GM23338 (cell line): Measurements from ENCODE around the gene DYTN. TPM values are rescaled to one million over a fixed set of nuclear protein-coding genes. Genes with fewer than 3 reads are reported as not detected.

Experiments
- ATAC-seq: fragments of 200-7000 bp; cut with Tn5 transposase; 3 replicates; pipeline ENCODE4 v1.9.1; 2020
- DNase-seq: peaks from one replicate; pipeline ENCODE4 v3.0.0-alpha.2; 2015; ENCODE audit warnings: low spot score
- H2AFZ ChIP-seq: fragments of 200-600 bp; sonication (generic); 2 replicates; pipeline ENCODE4 v1.8.0; 2016; ENCODE audit warnings: antibody characterized with exemption, mild to moderate bottlenecking, moderate library complexity
- H3F3A ChIP-seq: fragments of 200-600 bp; sonication (generic); replicated peaks from 2 replicates; pipeline ENCODE4 v1.8.0; 2017; ENCODE audit warnings: antibody characterized with exemption, mixed run types, low read depth
- H3K27ac ChIP-seq: fragments of 200-600 bp; sonication (generic); 2 replicates; pipeline ENCODE4 v1.6.1; 2016; ENCODE audit warnings: low read depth
- H3K27me3 ChIP-seq: fragments of 200-600 bp; sonication (generic); 2 replicates; pipeline ENCODE4 v1.8.0; 2016; ENCODE audit warnings: mild to moderate bottlenecking, mixed run types, moderate library complexity; ENCODE audit not compliant: insufficient read depth
- H3K36me3 ChIP-seq: fragments of 200-600 bp; sonication (generic); 2 replicates; pipeline ENCODE4 v1.8.0; 2016; ENCODE audit warnings: mild to moderate bottlenecking; ENCODE audit not compliant: insufficient read depth
- H3K4me1 ChIP-seq: fragments of 200-600 bp; sonication (generic); 2 replicates; pipeline ENCODE4 v1.8.0; 2016; ENCODE audit warnings: mild to moderate bottlenecking, moderate library complexity; ENCODE audit not compliant: insufficient read depth
- H3K4me2 ChIP-seq: fragments of 200-600 bp; sonication (generic); 2 replicates; pipeline ENCODE4 v1.7.1; 2017; ENCODE audit warnings: mixed run types
- H3K4me3 ChIP-seq: fragments of 200-600 bp; sonication (generic); 2 replicates; pipeline ENCODE4 v1.6.1; 2016; ENCODE audit warnings: mixed run types
- H3K79me2 ChIP-seq: fragments of 200-600 bp; sonication (generic); replicated peaks from 2 replicates; pipeline ENCODE4 v1.8.0; 2017; ENCODE audit warnings: mild to moderate bottlenecking; ENCODE audit not compliant: insufficient read depth
- H3K9me2 ChIP-seq: fragments of 200-600 bp; sonication (generic); 2 replicates; pipeline ENCODE4 v1.8.0; 2017; ENCODE audit not compliant: insufficient read depth
- H4K20me1 ChIP-seq: fragments of 200-600 bp; sonication (generic); replicated peaks from 2 replicates; pipeline ENCODE4 v1.8.0; 2017; ENCODE audit warnings: mild to moderate bottlenecking; ENCODE audit not compliant: insufficient read depth
- H3K27ac Mint-ChIP-seq: 2 replicates; pipeline ENCODE4 v1.8.0; 2020; ENCODE audit warnings: inconsistent platforms, mild to moderate bottlenecking, moderate library complexity, mixed read lengths
- H3K27me3 Mint-ChIP-seq: 3 replicates; pipeline ENCODE4 v1.8.0; 2022; ENCODE audit warnings: low read depth, mild to moderate bottlenecking, moderate library complexity, mixed read lengths, inconsistent platforms; ENCODE audit not compliant: insufficient read depth, poor library complexity
- H3K36me3 Mint-ChIP-seq: 3 replicates; pipeline ENCODE4 v1.8.0; 2021; ENCODE audit warnings: low read depth, mild to moderate bottlenecking, inconsistent platforms, moderate library complexity, mixed read lengths
- H3K4me1 Mint-ChIP-seq: 3 replicates; pipeline ENCODE4 v1.8.0; 2020; ENCODE audit warnings: mild to moderate bottlenecking, inconsistent platforms, mixed read lengths
- H3K4me3 Mint-ChIP-seq: 3 replicates; pipeline ENCODE4 v1.8.0; 2021; ENCODE audit warnings: moderate library complexity, mild to moderate bottlenecking, inconsistent platforms, mixed read lengths
- H3K9me3 Mint-ChIP-seq: 3 replicates; pipeline ENCODE4 v1.8.0; 2020; ENCODE audit warnings: moderate library complexity, mild to moderate bottlenecking, inconsistent platforms, mixed read lengths
- CREB1 ChIP-seq: fragments of 250-450 bp; sonication (Bioruptor Pico); IDR thresholded peaks from 2 replicates; pipeline ENCODE4 v1.5.0; 2020; ENCODE audit warnings: low read depth, mild to moderate bottlenecking, moderate library complexity
- EZH2 ChIP-seq: fragments of 200-600 bp; sonication (generic); IDR thresholded peaks from one replicate; pipeline ENCODE4 v1.8.0; 2017; ENCODE audit warnings: antibody characterized with exemption, mild to moderate bottlenecking, low read depth; ENCODE audit not compliant: unreplicated experiment
- EZH2phosphoT487 ChIP-seq: fragments of 200-600 bp; sonication (generic); IDR thresholded peaks from one replicate; pipeline ENCODE4 v1.8.1; 2018; ENCODE audit warnings: antibody characterized with exemption; ENCODE audit not compliant: unreplicated experiment
- JUNB ChIP-seq: IDR thresholded peaks from one replicate; pipeline ENCODE4 v1.6.1; 2016; ENCODE audit warnings: antibody characterized with exemption; ENCODE audit not compliant: unreplicated experiment
- NANOG ChIP-seq: IDR thresholded peaks from 2 replicates; pipeline ENCODE4 v1.6.1; 2016; ENCODE audit warnings: antibody characterized with exemption, borderline replicate concordance
- POLR2AphosphoS5 ChIP-seq: IDR thresholded peaks from 2 replicates; pipeline ENCODE4 v1.6.1; 2016; ENCODE audit warnings: antibody characterized with exemption, low read depth
- STAT1 ChIP-seq: IDR thresholded peaks from one replicate; pipeline ENCODE4 v1.6.1; 2016; ENCODE audit warnings: antibody characterized with exemption; ENCODE audit not compliant: unreplicated experiment
- ZNF114 ChIP-seq: fragments of 250-450 bp; sonication (Bioruptor Pico); IDR thresholded peaks from 2 replicates; pipeline ENCODE4 v1.5.0; 2020; ENCODE audit warnings: mild to moderate bottlenecking, moderate library complexity
- ZNF331 ChIP-seq: fragments of 250-450 bp; sonication (Bioruptor Pico); IDR thresholded peaks from 2 replicates; pipeline ENCODE4 v1.5.0; 2020; ENCODE audit warnings: low read depth, mild to moderate bottlenecking, moderate library complexity
- ZNF462 ChIP-seq: fragments of 250-450 bp; sonication (Bioruptor Pico); IDR thresholded peaks from 2 replicates; pipeline ENCODE4 v1.5.0; 2020; ENCODE audit warnings: mild to moderate bottlenecking, moderate library complexity
- polyA plus RNA-seq: library from polyadenylated mRNA; unstranded; fragments of >200 nt; fragmentation: Nextera tagmentation; extraction: Ambion mirVana; gene quantifications from 2 replicates; pipeline ENCODE4 v1.2.1, GENCODE V29; 2016
- total RNA-seq: library from RNA; depleted of rRNA; stranded (reverse); fragments of >200 nt; shearing (Covaris generic); gene quantifications from 2 replicates; pipeline ENCODE4 v1.2.3, GENCODE V29; 2014
- TF ChIP-seq, protein P1 (sequence below), 2 experiments: fragments of 200-600 bp in 1 of 2; sonication (generic) in 1 of 2; conservative IDR thresholded peaks; 2 replicates each; pipeline versions ENCODE4 v1.5.1 to v1.6.1; 2016 to 2017; ENCODE audit warnings: antibody characterized with exemption in 2 of 2, low read depth in 2 of 2, mild to moderate bottlenecking in 2 of 2, moderate library complexity in 1 of 2
- TF ChIP-seq, protein P2 (sequence below): IDR thresholded peaks from 2 replicates; pipeline ENCODE4 v1.6.1; 2016; ENCODE audit warnings: antibody characterized with exemption
- TF ChIP-seq, protein P3 (sequence below): IDR thresholded peaks from one replicate; pipeline ENCODE4 v1.6.1; 2018; ENCODE audit warnings: antibody characterized with exemption; ENCODE audit not compliant: unreplicated experiment

Gene DYTN
- total and polyA plus RNA-seq, 2 experiments from 2014 or later = not detected

- peaks cover 4% of the 10 kb centered on the region for H3K27me3 Mint-ChIP-seq
- H3K36me3 Mint-ChIP-seq = peaks cover 3% of the 10 kb centered on the region; the same call in 2 of the 3 replicates
Observed at GRCh38 chr2:206614811-206615210, 103.4 kb downstream of the DYTN start.

More at GRCh38 chr2:206614811-206615210, 103.4 kb downstream of the DYTN start:
- Mint-ChIP-seq H3K9me3 (no peaks in the 10 kb centered on the region), H3K27ac (peak overlapping the region; percentile 69; the same call in 1 of the 2 replicates), H3K4me1 (peaks cover 2% of the 10 kb centered on the region; the same call in 1 of the 3 replicates), H3K4me3 (no peak overlapping the region)
- Histone ChIP-seq H3K27me3 (no peaks in the 10 kb centered on the region), H3K9me2 (no peaks in the 10 kb centered on the region), H3K4me3 (no peak overlapping the region), H3K4me2 (no peak overlapping the region), H3K79me2 (no peaks in the 10 kb centered on the region), H4K20me1 (no peaks in the 10 kb centered on the region), H3K36me3 (no peaks in the 10 kb centered on the region), H3K4me1 (no peaks in the 10 kb centered on the region), H3K27ac (no peak overlapping the region), H2AFZ (no peak overlapping the region), H3F3A (no peaks in the 10 kb centered on the region)
- ATAC-seq = no peak; the same call in 2 of the 3 replicates
- TF ChIP-seq ZNF114 (no peak), STAT1 (no peak), EZH2 (no peak), CREB1 (CRISPR knock-in tag) (no peak), JUNB (no peak), ZNF462 (CRISPR knock-in tag) (no peak), NANOG (no peak), ZNF331 (CRISPR knock-in tag) (no peak), POLR2AphosphoS5 (no peak), EZH2phosphoT487 (no peak)
- TF ChIP-seq, protein P1, sequence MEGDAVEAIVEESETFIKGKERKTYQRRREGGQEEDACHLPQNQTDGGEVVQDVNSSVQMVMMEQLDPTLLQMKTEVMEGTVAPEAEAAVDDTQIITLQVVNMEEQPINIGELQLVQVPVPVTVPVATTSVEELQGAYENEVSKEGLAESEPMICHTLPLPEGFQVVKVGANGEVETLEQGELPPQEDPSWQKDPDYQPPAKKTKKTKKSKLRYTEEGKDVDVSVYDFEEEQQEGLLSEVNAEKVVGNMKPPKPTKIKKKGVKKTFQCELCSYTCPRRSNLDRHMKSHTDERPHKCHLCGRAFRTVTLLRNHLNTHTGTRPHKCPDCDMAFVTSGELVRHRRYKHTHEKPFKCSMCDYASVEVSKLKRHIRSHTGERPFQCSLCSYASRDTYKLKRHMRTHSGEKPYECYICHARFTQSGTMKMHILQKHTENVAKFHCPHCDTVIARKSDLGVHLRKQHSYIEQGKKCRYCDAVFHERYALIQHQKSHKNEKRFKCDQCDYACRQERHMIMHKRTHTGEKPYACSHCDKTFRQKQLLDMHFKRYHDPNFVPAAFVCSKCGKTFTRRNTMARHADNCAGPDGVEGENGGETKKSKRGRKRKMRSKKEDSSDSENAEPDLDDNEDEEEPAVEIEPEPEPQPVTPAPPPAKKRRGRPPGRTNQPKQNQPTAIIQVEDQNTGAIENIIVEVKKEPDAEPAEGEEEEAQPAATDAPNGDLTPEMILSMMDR (conservative IDR thresholded peaks at IDR 0.05; ENCODE audit: low read depth in 2 of 2) = no peak
- TF ChIP-seq, protein P2, sequence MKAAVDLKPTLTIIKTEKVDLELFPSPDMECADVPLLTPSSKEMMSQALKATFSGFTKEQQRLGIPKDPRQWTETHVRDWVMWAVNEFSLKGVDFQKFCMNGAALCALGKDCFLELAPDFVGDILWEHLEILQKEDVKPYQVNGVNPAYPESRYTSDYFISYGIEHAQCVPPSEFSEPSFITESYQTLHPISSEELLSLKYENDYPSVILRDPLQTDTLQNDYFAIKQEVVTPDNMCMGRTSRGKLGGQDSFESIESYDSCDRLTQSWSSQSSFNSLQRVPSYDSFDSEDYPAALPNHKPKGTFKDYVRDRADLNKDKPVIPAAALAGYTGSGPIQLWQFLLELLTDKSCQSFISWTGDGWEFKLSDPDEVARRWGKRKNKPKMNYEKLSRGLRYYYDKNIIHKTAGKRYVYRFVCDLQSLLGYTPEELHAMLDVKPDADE = no peak
- TF ChIP-seq, protein P3, sequence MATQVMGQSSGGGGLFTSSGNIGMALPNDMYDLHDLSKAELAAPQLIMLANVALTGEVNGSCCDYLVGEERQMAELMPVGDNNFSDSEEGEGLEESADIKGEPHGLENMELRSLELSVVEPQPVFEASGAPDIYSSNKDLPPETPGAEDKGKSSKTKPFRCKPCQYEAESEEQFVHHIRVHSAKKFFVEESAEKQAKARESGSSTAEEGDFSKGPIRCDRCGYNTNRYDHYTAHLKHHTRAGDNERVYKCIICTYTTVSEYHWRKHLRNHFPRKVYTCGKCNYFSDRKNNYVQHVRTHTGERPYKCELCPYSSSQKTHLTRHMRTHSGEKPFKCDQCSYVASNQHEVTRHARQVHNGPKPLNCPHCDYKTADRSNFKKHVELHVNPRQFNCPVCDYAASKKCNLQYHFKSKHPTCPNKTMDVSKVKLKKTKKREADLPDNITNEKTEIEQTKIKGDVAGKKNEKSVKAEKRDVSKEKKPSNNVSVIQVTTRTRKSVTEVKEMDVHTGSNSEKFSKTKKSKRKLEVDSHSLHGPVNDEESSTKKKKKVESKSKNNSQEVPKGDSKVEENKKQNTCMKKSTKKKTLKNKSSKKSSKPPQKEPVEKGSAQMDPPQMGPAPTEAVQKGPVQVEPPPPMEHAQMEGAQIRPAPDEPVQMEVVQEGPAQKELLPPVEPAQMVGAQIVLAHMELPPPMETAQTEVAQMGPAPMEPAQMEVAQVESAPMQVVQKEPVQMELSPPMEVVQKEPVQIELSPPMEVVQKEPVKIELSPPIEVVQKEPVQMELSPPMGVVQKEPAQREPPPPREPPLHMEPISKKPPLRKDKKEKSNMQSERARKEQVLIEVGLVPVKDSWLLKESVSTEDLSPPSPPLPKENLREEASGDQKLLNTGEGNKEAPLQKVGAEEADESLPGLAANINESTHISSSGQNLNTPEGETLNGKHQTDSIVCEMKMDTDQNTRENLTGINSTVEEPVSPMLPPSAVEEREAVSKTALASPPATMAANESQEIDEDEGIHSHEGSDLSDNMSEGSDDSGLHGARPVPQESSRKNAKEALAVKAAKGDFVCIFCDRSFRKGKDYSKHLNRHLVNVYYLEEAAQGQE = no peak
- DNase-seq = peak; percentile 15
